ENCODE results near the gene PPIL4.
"Not testable (repeated sequence)": the region's sequence is repeated elsewhere in the genome, so short reads cannot be mapped to it uniquely, and the experiment has no call there.

The PPIL4 gene

DNA sequence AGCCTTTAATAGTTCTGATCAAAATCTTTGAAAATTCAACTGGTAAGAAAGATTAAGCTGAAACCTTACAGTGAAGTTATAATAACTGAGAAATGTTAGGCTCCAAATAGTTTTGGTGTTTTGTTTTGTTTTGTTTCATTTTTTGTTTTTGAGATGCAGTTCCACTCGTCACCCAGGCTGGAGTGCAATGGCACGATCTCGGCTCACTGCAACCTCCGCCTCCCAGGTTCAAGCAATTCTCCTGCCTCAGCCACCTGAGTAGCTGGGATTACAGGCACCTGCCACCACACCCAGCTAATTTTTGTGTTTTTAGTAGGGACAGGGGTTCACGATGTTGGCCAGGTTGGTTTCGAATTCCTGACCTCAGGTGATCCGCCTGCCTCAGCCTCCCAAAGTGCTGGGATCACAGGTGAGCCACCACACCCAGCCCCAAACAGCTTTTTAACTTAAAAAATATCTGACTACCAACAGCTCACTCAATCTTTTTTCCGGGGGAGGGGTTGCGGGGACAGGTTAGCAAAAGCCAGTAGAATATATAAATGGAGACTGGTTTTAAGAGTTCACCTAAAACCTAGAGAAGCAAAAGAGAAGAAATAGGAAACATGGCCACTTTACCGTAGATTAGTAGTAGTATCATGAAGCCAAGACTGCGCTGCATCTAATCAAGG is 50.4 kb downstream of the PPIL4 start:
- H3K36me3 ChIP-seq (ENCODE audit: control insufficient read depth, insufficient read depth, low read length, severe bottlenecking); DNase-seq (ENCODE audit: low read depth); H3K27me3 ChIP-seq (replicated peaks; ENCODE audit: control insufficient read depth, insufficient read depth, low read length); H3K4me3 ChIP-seq (ENCODE audit: low read length); H3K9ac ChIP-seq (ENCODE audit: low read length); H3K4me1 ChIP-seq (ENCODE audit: control insufficient read depth, insufficient read depth, low read length); H3K9me3 ChIP-seq (ENCODE audit: control insufficient read depth, low read length): not testable (repeated sequence)

DNA sequence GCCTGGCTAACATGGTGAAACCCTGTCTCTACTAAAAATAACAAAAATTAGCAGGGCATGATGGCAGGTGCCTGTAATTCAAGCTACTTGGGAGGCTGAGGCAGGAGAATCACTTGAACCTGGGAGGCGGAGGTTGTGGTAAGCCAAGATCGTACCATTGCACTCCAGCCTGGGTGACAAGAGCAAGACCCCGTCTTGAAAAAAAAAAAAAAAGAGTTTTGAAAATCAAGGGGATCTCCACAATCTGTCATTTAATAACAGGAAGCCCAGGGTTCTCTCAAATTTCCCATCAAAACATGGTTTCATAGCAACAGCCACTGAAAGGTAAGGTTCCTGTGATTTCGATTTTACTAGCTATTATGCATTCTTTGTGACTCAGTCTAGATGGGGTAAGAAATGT is 51.0 kb downstream of the PPIL4 start:
- not testable (repeated sequence) for H3K9me3 ChIP-seq (ENCODE audit: control insufficient read depth, low read length); H3K4me1 ChIP-seq (ENCODE audit: control insufficient read depth, insufficient read depth, low read length); H3K9ac ChIP-seq (ENCODE audit: low read length); H3K4me3 ChIP-seq (ENCODE audit: low read length); H3K36me3 ChIP-seq (ENCODE audit: control insufficient read depth, insufficient read depth, low read length, severe bottlenecking); H3K27me3 ChIP-seq (replicated peaks; ENCODE audit: control insufficient read depth, insufficient read depth, low read length); DNase-seq (ENCODE audit: low read depth)

DNA sequence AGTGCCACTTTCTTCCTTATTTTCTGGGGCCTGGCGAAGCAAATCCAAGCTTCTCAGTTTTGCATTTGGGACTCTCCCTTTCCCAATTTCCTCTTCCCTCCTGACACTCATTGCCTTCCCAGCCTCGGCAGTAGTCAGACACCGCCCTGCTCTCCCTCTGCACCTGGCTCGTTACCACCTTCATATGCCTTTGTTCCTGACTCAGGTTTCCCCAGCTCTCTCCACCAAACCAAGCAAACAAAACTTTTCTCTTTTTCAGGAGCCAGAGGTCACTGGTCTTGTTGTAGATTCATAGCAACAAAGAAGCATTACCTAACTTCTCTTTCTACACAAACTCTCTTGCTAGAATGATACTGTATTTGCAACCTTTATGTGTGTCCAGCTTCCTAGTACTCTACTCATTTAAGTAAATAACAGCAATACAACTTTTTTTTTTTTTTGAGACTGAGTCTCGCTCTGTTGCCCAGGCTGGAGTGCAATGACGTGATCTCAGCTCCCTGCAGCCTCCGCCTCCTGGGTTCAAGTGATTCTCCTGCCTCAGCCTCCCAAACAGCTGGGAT is 52.0 kb downstream of the PPIL4 start:
- Histone ChIP-seq H3K9ac (ENCODE audit: low read length) (no peak overlapping the region), H3K9me3 (ENCODE audit: control insufficient read depth, low read length) (no peaks in the 10 kb centered on the region), H3K4me3 (ENCODE audit: low read length) (no peak overlapping the region), H3K27me3 (replicated peaks; ENCODE audit: control insufficient read depth, insufficient read depth, low read length) (no peaks in the 10 kb centered on the region), H3K4me1 (ENCODE audit: control insufficient read depth, insufficient read depth, low read length) (peaks cover 1% of the 10 kb centered on the region), H3K36me3 (ENCODE audit: control insufficient read depth, insufficient read depth, low read length, severe bottlenecking) (no peaks in the 10 kb centered on the region)
- no peak for DNase-seq (ENCODE audit: low read depth)

DNA sequence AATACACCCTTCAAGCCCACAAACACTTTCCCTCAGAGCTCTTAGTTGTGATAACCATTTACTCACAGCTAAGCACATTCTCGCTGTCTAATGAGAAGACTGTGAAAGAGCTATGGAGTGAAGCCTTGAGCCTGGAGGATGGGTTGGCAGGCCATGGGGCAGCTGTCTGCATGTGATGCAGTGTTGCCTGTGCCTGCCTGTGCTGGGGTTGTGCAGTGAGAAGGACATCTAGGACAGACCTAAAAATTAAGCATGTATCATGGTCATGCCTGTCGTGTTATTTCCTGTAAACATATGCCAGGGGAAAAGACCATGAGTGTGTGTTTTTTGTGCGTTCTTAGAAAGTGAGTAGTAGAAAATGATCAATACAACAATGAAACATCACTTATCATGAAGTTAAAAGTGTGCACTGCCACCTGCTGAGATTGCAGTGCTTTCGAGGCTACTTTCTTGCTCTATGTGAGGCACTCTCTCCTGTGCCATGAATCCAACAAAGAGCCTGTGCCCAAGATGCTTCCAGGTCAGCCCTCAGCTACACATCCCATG is 53.0 kb downstream of the PPIL4 start:
- Histone ChIP-seq H3K4me3 (ENCODE audit: low read length) (no peak overlapping the region), H3K36me3 (ENCODE audit: control insufficient read depth, insufficient read depth, low read length, severe bottlenecking) (no peaks in the 10 kb centered on the region), H3K4me1 (ENCODE audit: control insufficient read depth, insufficient read depth, low read length) (no peaks in the 10 kb centered on the region), H3K27me3 (replicated peaks; ENCODE audit: control insufficient read depth, insufficient read depth, low read length) (no peaks in the 10 kb centered on the region), H3K9me3 (ENCODE audit: control insufficient read depth, low read length) (no peaks in the 10 kb centered on the region), H3K9ac (ENCODE audit: low read length) (no peak overlapping the region)
- DNase-seq (ENCODE audit: low read depth) = no peak

DNA sequence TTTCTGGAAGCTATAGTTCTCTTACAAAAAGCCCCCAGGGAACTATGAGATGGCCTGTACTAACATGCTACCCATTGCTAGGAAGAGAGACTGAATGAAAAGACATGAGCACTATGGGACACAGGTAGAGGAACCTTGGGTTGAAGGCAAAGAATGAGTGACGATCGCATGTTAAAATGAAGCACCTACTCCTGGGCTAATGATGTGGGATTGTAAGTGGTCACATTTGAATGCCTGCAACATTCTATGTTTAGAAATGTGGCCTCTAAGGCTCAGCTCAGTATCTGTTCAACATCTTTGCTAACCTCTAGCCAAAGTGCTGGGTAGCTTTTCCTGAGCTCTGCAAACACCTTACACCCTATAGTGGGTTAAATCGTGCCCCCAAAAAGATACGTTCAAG is 55.9 kb downstream of the PPIL4 start:
- H3K4me3 ChIP-seq (ENCODE audit: low read length) = no peak overlapping the region
- no peak overlapping the region for H3K9ac ChIP-seq (ENCODE audit: low read length)
- H3K36me3 ChIP-seq (ENCODE audit: control insufficient read depth, insufficient read depth, low read length, severe bottlenecking) = no peaks in the 10 kb centered on the region
- no peaks in the 10 kb centered on the region for H3K9me3 ChIP-seq (ENCODE audit: control insufficient read depth, low read length)
- H3K27me3 ChIP-seq (replicated peaks; ENCODE audit: control insufficient read depth, insufficient read depth, low read length) = no peaks in the 10 kb centered on the region
- DNase-seq (ENCODE audit: low read depth) = no peak
- H3K4me1 ChIP-seq (ENCODE audit: control insufficient read depth, insufficient read depth, low read length) = peaks cover 6% of the 10 kb centered on the region

DNA sequence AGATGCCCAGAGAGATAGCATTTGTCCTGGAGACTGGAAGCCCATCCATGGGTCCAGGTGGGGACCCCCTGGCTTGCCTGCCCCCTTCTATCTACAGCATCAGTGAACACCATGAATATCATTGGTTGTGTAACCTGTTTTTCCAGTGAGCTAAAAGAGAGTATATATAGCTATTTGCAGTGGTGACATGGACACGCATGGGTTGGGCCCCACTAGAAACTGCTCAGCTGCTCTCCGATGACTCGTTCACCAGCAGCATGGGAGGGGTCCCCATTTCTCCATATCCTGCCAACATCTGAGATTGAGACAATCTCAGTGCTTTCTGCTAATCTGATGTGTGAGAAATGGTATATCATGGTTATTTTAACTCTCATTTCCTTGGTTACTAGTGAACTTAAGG is 57.0 kb downstream of the PPIL4 start:
- Histone ChIP-seq H3K9ac (ENCODE audit: low read length) (no peak overlapping the region), H3K36me3 (ENCODE audit: control insufficient read depth, insufficient read depth, low read length, severe bottlenecking) (no peaks in the 10 kb centered on the region), H3K9me3 (ENCODE audit: control insufficient read depth, low read length) (no peaks in the 10 kb centered on the region), H3K4me3 (ENCODE audit: low read length) (no peak overlapping the region), H3K4me1 (ENCODE audit: control insufficient read depth, insufficient read depth, low read length) (peaks cover 11% of the 10 kb centered on the region), H3K27me3 (replicated peaks; ENCODE audit: control insufficient read depth, insufficient read depth, low read length) (no peaks in the 10 kb centered on the region)
- no peak for DNase-seq (ENCODE audit: low read depth)

DNA sequence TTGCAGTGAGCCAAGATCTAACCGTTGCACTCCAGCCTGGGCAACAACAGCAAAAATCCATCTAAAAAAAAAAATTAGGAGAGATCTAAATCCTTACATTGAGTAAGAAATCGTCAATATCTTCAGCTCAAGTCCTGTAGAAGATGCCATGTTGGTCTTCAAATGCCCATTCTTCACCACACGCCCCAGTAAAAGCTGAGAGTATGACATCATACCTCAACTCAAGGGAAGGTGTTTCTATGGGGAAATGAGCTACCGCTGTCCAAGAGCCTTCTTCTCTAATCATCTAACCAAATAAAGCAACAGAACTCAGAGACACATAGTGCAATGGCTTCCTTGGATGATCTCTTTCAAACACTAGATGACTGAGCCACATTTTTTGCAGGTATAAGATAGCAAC is 58.5 kb downstream of the PPIL4 start:
- Histone ChIP-seq H3K27me3 (replicated peaks; ENCODE audit: control insufficient read depth, insufficient read depth, low read length) (no peaks in the 10 kb centered on the region), H3K36me3 (ENCODE audit: control insufficient read depth, insufficient read depth, low read length, severe bottlenecking) (no peaks in the 10 kb centered on the region), H3K4me1 (ENCODE audit: control insufficient read depth, insufficient read depth, low read length) (peaks cover 11% of the 10 kb centered on the region), H3K9me3 (ENCODE audit: control insufficient read depth, low read length) (no peaks in the 10 kb centered on the region), H3K9ac (ENCODE audit: low read length) (no peak overlapping the region), H3K4me3 (ENCODE audit: low read length) (no peak overlapping the region)
- no peak for DNase-seq (ENCODE audit: low read depth)

DNA sequence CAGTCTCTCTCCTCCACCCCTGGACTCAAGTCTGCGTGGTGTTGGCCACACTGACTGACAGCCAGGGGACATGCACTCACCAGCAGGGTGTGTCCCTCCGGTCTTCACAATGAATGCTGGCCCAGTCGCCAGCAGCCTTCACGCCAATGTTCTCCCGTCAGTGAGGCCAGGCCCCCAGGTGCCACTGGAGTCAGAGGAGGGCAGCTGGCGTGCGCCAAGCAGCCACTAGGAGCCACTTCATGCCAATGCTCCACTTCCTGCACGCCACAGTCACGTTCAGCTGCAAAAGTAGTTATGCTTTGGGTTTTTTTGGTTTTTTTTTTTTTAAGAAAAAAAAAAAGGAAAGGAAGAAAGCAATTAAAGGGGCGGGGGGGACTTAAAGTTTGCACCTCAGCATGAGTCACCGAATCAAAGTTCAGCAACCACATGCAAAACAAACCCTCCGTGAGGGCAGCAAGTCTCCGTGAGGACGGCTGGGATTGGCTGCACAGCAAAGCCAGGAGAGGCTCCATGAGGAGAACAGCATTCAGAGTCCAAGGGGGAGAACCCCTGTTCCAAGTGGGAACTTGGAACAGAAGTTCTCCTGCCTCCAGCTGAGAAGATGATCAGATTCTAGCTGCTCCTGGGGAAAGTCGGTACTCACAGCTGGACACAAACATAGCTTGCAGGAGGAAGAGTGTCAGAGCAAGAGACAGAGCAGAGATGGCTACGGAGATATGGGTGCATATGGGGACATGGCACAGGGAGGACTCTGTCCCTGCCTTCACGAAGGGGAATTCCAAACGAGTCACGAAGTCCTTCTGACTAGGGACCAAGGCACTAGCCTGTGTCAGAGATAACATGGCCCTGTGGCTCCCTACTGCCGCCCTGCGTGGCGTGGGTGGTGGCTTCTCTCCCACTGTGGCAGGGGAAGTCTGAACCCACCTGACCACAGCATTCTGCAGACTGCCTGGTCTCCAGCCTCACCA is 60.8 kb downstream of the PPIL4 start, which contains the start of gene ZC3H12D:
TSS of gene ZC3H12D (minus strand) at position 282 of the 968 bp plus-strand sequence. CDS start 10,471 bp downstream, outside the sequence.
- Histone ChIP-seq H3K4me1 (ENCODE audit: control insufficient read depth, insufficient read depth, low read length) (peaks cover 17% of the 10 kb centered on the region), H3K27me3 (replicated peaks; ENCODE audit: control insufficient read depth, insufficient read depth, low read length) (peaks cover 3% of the 10 kb centered on the region), H3K36me3 (ENCODE audit: control insufficient read depth, insufficient read depth, low read length, severe bottlenecking) (no peaks in the 10 kb centered on the region), H3K9me3 (ENCODE audit: control insufficient read depth, low read length) (no peaks in the 10 kb centered on the region), H3K4me3 (ENCODE audit: low read length) (peak within 1 kb of the TSS; percentile 50), H3K9ac (ENCODE audit: low read length) (no peak within 1 kb of the TSS)
- peak; percentile 18 for DNase-seq (ENCODE audit: low read depth)

DNA sequence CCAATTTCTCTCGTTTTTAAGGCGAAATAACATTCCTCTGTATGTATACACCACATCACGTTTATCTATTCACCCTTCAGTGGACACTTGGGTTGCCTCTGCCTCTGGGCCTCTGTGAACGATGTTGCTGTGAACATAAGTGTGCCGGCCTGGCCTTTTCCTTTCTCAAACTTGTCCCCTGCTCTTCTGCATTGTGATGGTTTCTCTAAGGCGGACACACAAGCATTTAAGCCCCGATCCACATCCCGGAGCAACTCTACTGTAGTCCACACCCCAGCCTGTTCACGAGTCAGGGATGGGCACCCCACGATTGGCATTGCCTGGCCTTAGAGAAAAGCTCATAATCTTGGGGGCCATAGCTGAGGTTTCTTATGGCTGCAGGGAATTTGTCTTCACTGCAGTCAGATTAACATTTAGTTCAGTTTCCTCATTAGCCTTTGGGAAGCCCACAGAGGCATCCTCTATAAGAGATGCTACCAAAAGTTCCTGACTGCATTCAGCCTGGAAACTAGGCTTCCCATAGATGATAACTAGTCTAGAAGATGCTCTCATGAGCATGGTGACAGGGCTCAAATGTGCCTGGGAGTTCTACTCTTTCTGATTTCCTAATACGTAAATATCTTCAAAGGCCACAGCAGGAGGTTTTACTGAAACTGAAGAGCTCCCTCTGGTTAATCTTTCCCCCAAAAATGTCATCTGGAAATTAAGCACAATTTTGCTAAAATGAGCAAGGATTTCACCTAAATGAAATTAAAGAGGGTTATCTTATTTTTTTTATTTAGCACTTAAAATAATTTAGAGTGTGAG is 61.8 kb downstream of the PPIL4 start:
- Histone ChIP-seq H3K9ac (ENCODE audit: low read length) (no peak overlapping the region), H3K27me3 (replicated peaks; ENCODE audit: control insufficient read depth, insufficient read depth, low read length) (peaks cover 6% of the 10 kb centered on the region), H3K9me3 (ENCODE audit: control insufficient read depth, low read length) (no peaks in the 10 kb centered on the region), H3K36me3 (ENCODE audit: control insufficient read depth, insufficient read depth, low read length, severe bottlenecking) (no peaks in the 10 kb centered on the region), H3K4me3 (ENCODE audit: low read length) (peak overlapping the region; percentile 50), H3K4me1 (ENCODE audit: control insufficient read depth, insufficient read depth, low read length) (peaks cover 17% of the 10 kb centered on the region)
- no peak for DNase-seq (ENCODE audit: low read depth)

DNA sequence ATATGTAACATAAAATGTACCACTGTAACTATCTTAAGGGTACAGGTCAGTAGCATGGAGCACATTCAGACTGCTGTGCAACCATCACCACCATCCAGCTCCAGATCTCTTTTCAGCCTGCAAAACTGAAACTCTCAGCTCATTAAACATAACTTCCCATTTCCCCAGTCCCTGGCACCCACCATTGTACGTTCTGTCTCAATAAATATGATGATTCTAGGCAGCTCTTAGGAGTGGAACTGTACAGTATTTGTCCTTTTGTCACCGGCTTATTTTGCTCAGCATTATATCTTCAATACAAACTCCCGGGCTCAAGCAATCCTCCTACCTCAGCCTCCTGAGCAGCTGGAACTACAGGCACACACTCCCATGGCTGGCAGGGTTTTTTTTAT is 62.5 kb downstream of the PPIL4 start:
- no peak overlapping the region for H3K4me3 ChIP-seq (ENCODE audit: low read length)
- H3K9ac ChIP-seq (ENCODE audit: low read length) = no peak overlapping the region
- no peak for DNase-seq (ENCODE audit: low read depth)
- peaks cover 6% of the 10 kb centered on the region for H3K27me3 ChIP-seq (replicated peaks; ENCODE audit: control insufficient read depth, insufficient read depth, low read length)
- no peaks in the 10 kb centered on the region for H3K36me3 ChIP-seq (ENCODE audit: control insufficient read depth, insufficient read depth, low read length, severe bottlenecking)
- no peaks in the 10 kb centered on the region for H3K9me3 ChIP-seq (ENCODE audit: control insufficient read depth, low read length)
- peaks cover 17% of the 10 kb centered on the region for H3K4me1 ChIP-seq (ENCODE audit: control insufficient read depth, insufficient read depth, low read length)
